Measurements from ENCODE around the gene BRSK2. TPM values are rescaled to one million over a fixed set of nuclear protein-coding genes. Genes with fewer than 3 reads are reported as not detected.

BRSK2 gene
- total RNA-seq, 3 donors from 2014 or later: 0.15 to 0.80 (median 0.66) TPM

- no peak overlapping the region for H3K4me3 ChIP-seq
- no peaks in the 10 kb centered on the region for H3K9me3 ChIP-seq
- TF ChIP-seq POLR2AphosphoS5 (IDR thresholded peaks at IDR 0.05): no peak
- no peak for TF ChIP-seq POLR2A (IDR thresholded peaks at IDR 0.05)
- TF ChIP-seq CTCF (IDR thresholded peaks at IDR 0.05): no peak
- no peaks in the 10 kb centered on the region for H3K27me3 ChIP-seq
- no peak overlapping the region for H3K27ac ChIP-seq
- no peak for DNase-seq (ENCODE audit: low spot score in 2 of 2)
- peaks cover 0 to 3% of the 10 kb centered on the region in 2 donors for H3K4me1 ChIP-seq
- intact Hi-C loops (cut with DNase I; ENCODE audit: low total_unique reads): no loop called here
- H3K36me3 ChIP-seq: no peaks in the 10 kb centered on the region
Observed at GRCh38 chr11:1457856-1458255, 68.1 kb downstream of the BRSK2 start.

- intact Hi-C loops (cut with DNase I; ENCODE audit: low total_unique reads): no loop called here
Observed at GRCh38 chr11:1458340-1459218, 68.8 kb downstream of the BRSK2 start.

GRCh38 chr11:1459219-1459575 is 69.5 kb downstream of the BRSK2 start:
- intact Hi-C loops (cut with DNase I; ENCODE audit: low total_unique reads): no loop called here
- TF ChIP-seq POLR2AphosphoS5 (IDR thresholded peaks at IDR 0.05) (no peak), CTCF (IDR thresholded peaks at IDR 0.05) (no peak), POLR2A (IDR thresholded peaks at IDR 0.05) (no peak)
- Histone ChIP-seq H3K4me3 (peak overlapping the region in 1 of 3 donors; percentile 62), H3K36me3 (no peaks in the 10 kb centered on the region), H3K27me3 (no peaks in the 10 kb centered on the region), H3K9me3 (peaks cover 0 to under 1% of the 10 kb centered on the region in 2 donors), H3K27ac (peak overlapping the region in 1 of 2 donors; percentile 81), H3K4me1 (peaks cover 0 to 3% of the 10 kb centered on the region in 2 donors)
- no peak for DNase-seq (ENCODE audit: low spot score in 2 of 2)

More at GRCh38 chr11:1458340-1459218, 68.8 kb downstream of the BRSK2 start:
- TF ChIP-seq CTCF (IDR thresholded peaks at IDR 0.05) (no peak), POLR2AphosphoS5 (IDR thresholded peaks at IDR 0.05) (no peak), POLR2A (IDR thresholded peaks at IDR 0.05) (no peak)
- Histone ChIP-seq H3K27ac (peak overlapping the region in 1 of 2 donors; percentile 81), H3K27me3 (no peaks in the 10 kb centered on the region), H3K9me3 (no peaks in the 10 kb centered on the region), H3K4me3 (peak overlapping the region in 1 of 3 donors; percentile 62), H3K4me1 (peaks cover 0 to 3% of the 10 kb centered on the region in 2 donors), H3K36me3 (no peaks in the 10 kb centered on the region)
- no peak for DNase-seq (ENCODE audit: low spot score in 2 of 2)

GRCh38 chr11:1459764-1460395 is 70.1 kb downstream of the BRSK2 start:
- Histone ChIP-seq H3K4me3 (peak overlapping the region in 2 of 3 donors; percentile 30 to 62), H3K27ac (peak overlapping the region in 1 of 2 donors; percentile 81), H3K9me3 (peaks cover 0 to 5% of the 10 kb centered on the region in 2 donors), H3K27me3 (no peaks in the 10 kb centered on the region), H3K36me3 (no peaks in the 10 kb centered on the region), H3K4me1 (peaks cover 0 to 3% of the 10 kb centered on the region in 2 donors)
- DNase-seq (ENCODE audit: low spot score in 2 of 2): no peak
- intact Hi-C loops (cut with DNase I; ENCODE audit: low total_unique reads): no loop called here
- TF ChIP-seq CTCF (IDR thresholded peaks at IDR 0.05) (no peak), POLR2A (IDR thresholded peaks at IDR 0.05) (no peak), POLR2AphosphoS5 (IDR thresholded peaks at IDR 0.05) (no peak)

All from breast epithelium (tissue), 4 donors.